ES-I3 (cell line): ENCODE results near the gene MTUS2.

ENCODE experiments used
- H3K36me3 ChIP-seq: 2 replicates; pipeline ENCODE4 v1.6.1; 2013; ENCODE audit warnings: mild to moderate bottlenecking, low read length, control low read depth, moderate library complexity; ENCODE audit not compliant: insufficient read depth
- H3K4me1 ChIP-seq: 2 replicates; pipeline ENCODE4 v1.6.1; 2013; ENCODE audit warnings: mild to moderate bottlenecking, control low read depth, low read length; ENCODE audit not compliant: insufficient read depth
- H3K9ac ChIP-seq: 2 replicates; pipeline ENCODE4 v1.6.1; 2013; ENCODE audit warnings: low read depth, mild to moderate bottlenecking, low read length, moderate library complexity
- H3K9me3 ChIP-seq: 2 replicates; pipeline ENCODE4 v1.6.1; 2013; ENCODE audit warnings: mild to moderate bottlenecking, low read length, moderate library complexity; ENCODE audit not compliant: control insufficient read depth, insufficient read depth

Gene MTUS2

GRCh38 chr13:29105779-29106178, 285.6 kb downstream of the MTUS2 start:
- no peaks in the 10 kb centered on the region for H3K4me1 ChIP-seq
- H3K9me3 ChIP-seq: no peaks in the 10 kb centered on the region
- no peak overlapping the region for H3K9ac ChIP-seq
- no peaks in the 10 kb centered on the region for H3K36me3 ChIP-seq

DNA sequence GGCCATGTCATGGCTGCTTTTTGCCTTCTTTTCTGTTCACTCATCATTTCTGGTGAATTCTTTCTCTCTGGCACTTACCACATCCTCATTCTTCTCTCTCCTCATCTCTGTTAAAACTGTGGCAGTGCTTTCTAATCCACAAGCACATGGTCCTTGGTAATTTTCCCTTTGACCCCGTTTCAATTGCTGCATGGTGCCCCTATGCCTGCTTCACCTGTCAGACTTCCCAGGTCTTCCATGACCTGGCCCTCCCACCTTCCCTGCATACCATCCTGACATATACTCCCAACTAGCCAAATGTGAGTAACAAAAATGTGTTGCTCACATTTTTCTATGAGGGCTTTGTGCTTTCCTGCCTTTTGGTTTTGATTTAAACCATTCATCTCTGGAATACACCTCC, 286.5 kb downstream of the MTUS2 start:
- H3K4me1 ChIP-seq: no peaks in the 10 kb centered on the region
- H3K9me3 ChIP-seq: no peaks in the 10 kb centered on the region
- no peak overlapping the region for H3K9ac ChIP-seq
- no peaks in the 10 kb centered on the region for H3K36me3 ChIP-seq

- no peaks in the 10 kb centered on the region for H3K36me3 ChIP-seq
Measured at GRCh38 chr13:29108068-29108786, 288.1 kb downstream of the MTUS2 start.

DNA sequence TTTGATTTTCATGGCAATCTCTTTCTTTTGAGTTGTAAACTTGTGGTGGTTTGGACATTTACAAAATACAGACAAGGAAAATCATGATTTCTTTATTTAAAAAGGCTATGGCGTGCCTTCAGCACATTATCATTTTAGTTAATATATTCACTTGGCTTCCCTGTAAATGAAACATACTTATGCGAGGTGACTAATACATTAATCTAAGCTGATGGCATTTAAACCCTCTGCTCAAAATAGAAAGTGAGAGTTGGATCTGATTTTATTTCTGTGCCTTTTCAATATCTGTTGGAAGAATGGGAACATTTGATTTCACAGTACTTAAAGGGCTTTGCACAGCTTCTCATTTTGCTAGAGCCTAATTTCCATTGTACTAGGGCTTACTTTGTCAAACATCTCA, 289.8 kb downstream of the MTUS2 start:
- Histone ChIP-seq H3K9ac (no peak overlapping the region), H3K4me1 (no peaks in the 10 kb centered on the region), H3K36me3 (no peaks in the 10 kb centered on the region), H3K9me3 (no peaks in the 10 kb centered on the region)

More at GRCh38 chr13:29108068-29108786, 288.1 kb downstream of the MTUS2 start:
- H3K9ac ChIP-seq: no peak overlapping the region
- H3K9me3 ChIP-seq: no peaks in the 10 kb centered on the region
- H3K4me1 ChIP-seq: no peaks in the 10 kb centered on the region

DNA sequence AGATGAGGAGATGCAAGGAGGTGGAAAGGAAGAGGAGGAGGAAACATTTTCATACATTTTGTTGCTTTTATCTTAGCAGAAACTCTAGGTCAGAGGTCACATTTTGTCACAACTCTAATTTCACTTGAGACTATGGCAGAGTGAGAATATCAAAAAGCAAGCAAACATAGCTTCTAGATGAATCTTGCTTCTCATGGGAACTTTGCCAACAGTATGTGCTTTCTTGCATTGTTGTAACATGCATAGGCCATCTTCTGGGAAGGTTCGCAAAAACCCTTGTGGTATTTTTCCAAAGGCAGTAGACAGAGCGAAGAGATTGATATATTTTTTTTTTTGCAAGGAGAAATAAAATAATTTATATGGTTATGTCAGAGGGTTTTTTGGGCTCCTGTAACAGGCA, 291.3 kb downstream of the MTUS2 start:
- Histone ChIP-seq H3K36me3 (no peaks in the 10 kb centered on the region), H3K9ac (no peak overlapping the region), H3K4me1 (no peaks in the 10 kb centered on the region), H3K9me3 (no peaks in the 10 kb centered on the region)

- H3K4me1 ChIP-seq: no peaks in the 10 kb centered on the region
- no peak overlapping the region for H3K9ac ChIP-seq
- H3K36me3 ChIP-seq: no peaks in the 10 kb centered on the region
- H3K9me3 ChIP-seq: no peaks in the 10 kb centered on the region
Measured at GRCh38 chr13:29115842-29116241, 295.7 kb downstream of the MTUS2 start.

GRCh38 chr13:29117663-29118062, 297.5 kb downstream of the MTUS2 start:
- Histone ChIP-seq H3K36me3 (no peaks in the 10 kb centered on the region), H3K4me1 (no peaks in the 10 kb centered on the region), H3K9me3 (no peaks in the 10 kb centered on the region), H3K9ac (no peak overlapping the region)

DNA sequence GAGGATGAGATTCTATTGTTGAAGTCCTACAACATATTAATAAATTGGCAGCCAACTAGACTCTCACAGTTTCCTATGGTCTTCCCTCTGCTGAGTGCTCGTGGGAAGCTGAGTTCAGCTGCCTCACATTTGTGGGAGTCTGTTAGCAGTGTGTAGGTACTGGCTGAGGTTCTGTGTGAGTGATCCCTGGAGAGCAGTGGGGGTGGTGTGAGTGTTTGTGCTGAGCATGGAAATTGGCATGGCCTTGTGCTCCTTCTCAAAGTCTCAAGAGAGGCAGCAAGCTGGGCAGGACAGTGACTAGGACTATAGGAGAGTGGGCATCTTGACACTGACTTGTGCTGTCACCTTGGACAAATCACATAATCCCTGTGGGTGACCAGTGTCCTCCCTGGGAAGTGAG, 298.3 kb downstream of the MTUS2 start:
- Histone ChIP-seq H3K9me3 (no peaks in the 10 kb centered on the region), H3K9ac (no peak overlapping the region), H3K4me1 (no peaks in the 10 kb centered on the region), H3K36me3 (no peaks in the 10 kb centered on the region)

DNA sequence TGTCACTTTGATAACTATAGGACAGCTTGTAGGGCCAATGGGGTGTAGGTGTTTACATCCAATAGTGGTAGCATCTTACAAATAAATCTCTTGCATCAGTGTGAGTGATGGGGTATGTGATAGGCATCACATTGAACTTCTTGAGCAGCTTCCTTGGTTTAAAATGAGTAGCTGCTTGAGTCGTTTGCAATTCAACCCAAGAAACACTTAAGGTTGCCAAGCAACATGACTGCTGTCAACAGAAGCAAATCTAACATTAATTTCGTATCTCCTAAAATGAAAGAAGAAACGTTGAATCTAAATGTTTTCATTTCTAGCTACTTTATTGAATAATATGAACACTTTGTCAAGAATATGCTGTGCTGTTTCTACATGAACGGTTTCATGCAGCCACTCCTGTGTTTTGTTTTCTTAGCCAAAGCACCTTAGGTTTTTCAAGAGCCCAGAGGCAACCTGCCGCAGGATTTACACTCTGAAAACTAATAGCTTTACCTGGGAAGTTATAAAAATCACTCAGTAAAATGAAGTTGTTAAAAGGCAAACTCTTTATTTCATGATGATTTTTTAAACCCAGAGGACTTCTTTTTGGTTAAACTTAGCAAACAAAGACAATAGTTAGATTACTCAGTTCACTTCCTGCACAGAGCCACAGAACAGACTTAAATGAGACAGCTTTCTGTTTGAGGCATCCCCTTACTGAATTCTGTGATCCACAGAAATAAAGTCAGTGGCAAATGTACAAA, 305.2 kb downstream of the MTUS2 start:
- Histone ChIP-seq H3K9ac (no peak overlapping the region), H3K36me3 (no peaks in the 10 kb centered on the region), H3K9me3 (no peaks in the 10 kb centered on the region), H3K4me1 (no peaks in the 10 kb centered on the region)

DNA sequence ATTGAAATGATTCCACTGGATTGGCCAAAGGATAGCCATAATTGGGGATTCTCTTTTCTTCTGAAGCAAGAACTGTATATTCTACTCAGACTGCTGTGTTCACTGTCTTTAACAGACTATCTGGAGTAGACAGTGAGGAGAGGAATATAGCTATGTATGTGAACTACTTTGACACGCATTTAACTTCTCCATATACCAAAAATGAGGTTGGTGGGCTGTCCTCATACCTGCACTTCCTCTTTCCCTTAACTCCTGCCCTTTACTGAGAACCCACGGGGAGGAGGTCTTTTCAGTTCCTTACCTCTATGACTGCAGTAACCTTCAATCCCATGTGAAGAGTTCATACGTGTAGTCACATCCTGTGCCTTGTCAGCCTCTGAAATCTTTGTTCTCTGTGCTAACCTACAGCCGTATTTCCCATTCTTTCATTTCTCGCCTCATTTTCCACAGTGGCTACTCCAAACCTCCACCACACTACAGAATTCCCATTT, 305.8 kb downstream of the MTUS2 start:
- Histone ChIP-seq H3K9me3 (no peaks in the 10 kb centered on the region), H3K36me3 (no peaks in the 10 kb centered on the region), H3K4me1 (no peaks in the 10 kb centered on the region), H3K9ac (no peak overlapping the region)

- Histone ChIP-seq H3K36me3 (no peaks in the 10 kb centered on the region), H3K4me1 (no peaks in the 10 kb centered on the region), H3K9me3 (no peaks in the 10 kb centered on the region), H3K9ac (no peak overlapping the region)
Measured at GRCh38 chr13:29129616-29130015, 309.5 kb downstream of the MTUS2 start.

DNA sequence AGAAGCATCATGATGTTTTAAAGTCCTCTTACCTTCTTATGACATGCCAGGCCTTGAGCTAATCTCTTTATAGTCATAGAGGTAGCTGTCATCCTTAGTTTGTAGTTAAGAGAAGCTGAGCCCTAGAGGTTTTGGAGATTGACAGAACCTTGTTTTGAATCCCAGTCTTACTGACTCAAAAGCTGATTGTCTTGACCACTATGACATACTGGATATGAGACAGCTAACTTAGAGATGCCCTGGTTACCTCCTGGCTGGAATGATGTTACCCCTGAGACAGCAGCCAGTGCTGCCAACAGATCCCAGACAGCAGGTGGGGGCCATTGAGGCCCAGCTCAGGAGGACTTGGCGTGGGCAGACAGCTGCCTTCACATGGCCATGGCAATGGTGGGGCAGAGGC, 311.0 kb downstream of the MTUS2 start:
- no peaks in the 10 kb centered on the region for H3K9me3 ChIP-seq
- H3K36me3 ChIP-seq: no peaks in the 10 kb centered on the region
- no peaks in the 10 kb centered on the region for H3K4me1 ChIP-seq
- H3K9ac ChIP-seq: no peak overlapping the region

DNA sequence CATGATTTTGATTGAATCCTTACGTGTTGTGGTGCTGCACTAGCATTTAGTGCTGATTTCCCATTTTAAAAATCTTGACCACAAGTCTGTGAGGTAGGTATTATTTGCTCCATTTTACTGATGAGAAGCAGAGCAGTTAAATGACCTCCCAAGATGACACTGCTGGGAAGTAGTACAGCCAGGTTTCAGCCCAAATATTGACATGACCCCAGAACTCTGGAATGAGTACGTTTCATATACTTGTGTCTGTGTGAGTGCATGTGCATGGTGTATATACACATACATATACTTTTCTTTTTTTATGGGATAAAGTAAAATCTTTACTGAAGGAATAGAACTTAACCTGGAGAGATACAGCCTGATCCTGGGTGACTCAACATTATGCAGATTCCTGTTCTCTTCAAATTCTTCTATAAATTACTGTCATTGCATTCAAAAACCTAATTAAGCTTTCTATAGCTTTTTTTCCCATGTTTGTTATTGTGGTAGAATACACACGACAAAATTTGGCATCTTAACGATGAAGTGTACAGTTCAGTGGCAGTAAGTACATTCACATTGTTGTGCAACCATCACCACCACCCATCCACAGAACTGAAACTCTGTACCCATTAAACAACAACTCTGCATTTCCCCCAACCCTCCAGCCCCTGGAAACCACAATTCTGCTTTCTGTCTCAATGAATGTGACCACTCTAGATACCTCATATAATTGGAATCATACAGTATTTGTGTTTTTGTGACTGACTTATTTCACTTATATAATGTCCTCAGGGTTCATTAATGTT, 311.9 kb downstream of the MTUS2 start:
- Histone ChIP-seq H3K9me3 (peaks cover 5% of the 10 kb centered on the region; the same call in 1 of the 2 replicates), H3K9ac (no peak overlapping the region), H3K36me3 (no peaks in the 10 kb centered on the region), H3K4me1 (no peaks in the 10 kb centered on the region)

DNA sequence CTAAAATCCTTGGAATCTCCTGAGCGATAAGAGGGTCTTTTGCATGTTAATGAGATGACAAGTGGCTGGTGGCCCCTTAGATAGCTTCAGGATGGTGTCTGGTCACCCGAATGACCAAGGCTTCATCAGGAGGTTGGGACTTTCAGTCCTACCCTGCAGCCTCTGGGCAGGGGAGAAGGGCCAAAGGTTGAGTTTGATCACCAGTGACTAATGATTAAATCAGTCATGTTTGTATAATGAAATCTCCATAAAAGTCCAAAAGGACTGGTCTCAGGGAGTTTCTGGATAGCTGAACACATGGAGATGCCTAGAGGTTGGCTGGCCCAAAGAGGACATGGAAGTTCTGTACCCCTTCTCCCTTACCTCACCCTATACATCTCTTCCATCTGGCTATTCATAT, 316.2 kb downstream of the MTUS2 start:
- Histone ChIP-seq H3K4me1 (no peaks in the 10 kb centered on the region), H3K9me3 (peaks cover 6% of the 10 kb centered on the region; the same call in 1 of the 2 replicates), H3K36me3 (no peaks in the 10 kb centered on the region), H3K9ac (no peak overlapping the region)
